ENCODE data around the gene TIMMDC1. TPM values are rescaled to one million over a fixed set of nuclear protein-coding genes. Genes with fewer than 3 reads are reported as not detected.

The TIMMDC1 gene
- total RNA-seq, 1 donor from 2014 or later = 302 TPM

DNA sequence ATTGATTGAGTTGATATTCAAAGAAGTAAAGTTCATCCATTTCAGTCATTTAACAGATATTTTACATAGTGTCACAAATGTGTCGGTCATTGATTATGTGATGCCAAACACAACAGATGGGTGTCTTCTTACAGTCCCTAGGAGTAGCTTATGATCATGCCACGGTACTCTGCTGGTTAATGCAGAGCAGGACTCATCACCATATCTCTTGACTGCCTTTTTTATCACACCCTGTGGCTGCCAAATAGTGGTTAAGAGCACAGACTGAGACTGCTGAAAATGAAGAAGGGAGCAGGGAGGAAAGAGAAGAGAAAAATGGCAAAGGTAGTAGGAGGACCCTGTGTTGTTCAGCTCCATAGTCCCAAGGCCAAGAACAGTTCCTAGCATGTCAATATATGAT is 12.8 kb upstream of the TIMMDC1 start:
- TF ChIP-seq, protein P1, sequence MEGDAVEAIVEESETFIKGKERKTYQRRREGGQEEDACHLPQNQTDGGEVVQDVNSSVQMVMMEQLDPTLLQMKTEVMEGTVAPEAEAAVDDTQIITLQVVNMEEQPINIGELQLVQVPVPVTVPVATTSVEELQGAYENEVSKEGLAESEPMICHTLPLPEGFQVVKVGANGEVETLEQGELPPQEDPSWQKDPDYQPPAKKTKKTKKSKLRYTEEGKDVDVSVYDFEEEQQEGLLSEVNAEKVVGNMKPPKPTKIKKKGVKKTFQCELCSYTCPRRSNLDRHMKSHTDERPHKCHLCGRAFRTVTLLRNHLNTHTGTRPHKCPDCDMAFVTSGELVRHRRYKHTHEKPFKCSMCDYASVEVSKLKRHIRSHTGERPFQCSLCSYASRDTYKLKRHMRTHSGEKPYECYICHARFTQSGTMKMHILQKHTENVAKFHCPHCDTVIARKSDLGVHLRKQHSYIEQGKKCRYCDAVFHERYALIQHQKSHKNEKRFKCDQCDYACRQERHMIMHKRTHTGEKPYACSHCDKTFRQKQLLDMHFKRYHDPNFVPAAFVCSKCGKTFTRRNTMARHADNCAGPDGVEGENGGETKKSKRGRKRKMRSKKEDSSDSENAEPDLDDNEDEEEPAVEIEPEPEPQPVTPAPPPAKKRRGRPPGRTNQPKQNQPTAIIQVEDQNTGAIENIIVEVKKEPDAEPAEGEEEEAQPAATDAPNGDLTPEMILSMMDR (IDR thresholded peaks at IDR 0.05; ENCODE audit: borderline replicate concordance) = no peak
- Histone ChIP-seq H3K36me3 (peaks cover 86% of the 10 kb centered on the region), H3K27ac (replicated peaks) (peak overlapping the region; percentile 42), H3K4me1 (no peaks in the 10 kb centered on the region), H3K27me3 (ENCODE audit: low read depth) (no peaks in the 10 kb centered on the region), H3K9me3 (replicated peaks) (no peaks in the 10 kb centered on the region), H3K4me3 (no peak overlapping the region)
- DNase-seq = no peak
- intact Hi-C loops (cut with micrococcal nuclease) = no loop called here

DNA sequence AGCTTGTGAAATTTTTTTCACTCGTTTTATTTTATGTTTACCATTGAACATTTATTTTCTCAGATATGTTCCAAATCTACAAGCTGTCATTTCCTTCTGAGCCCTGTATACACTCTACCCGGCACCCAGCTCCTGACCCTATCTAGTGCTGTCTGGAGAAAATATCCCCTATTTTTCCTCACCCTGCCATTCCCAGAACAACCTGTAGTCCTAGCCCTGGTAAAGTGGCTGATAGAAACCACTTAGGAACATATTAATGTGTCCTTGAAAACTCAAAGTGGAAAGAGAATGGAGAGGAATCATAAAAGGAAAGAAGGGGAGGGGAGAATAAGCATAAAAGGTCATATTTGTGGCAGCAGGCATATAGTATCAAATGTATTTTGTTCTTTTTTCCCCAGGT is 8.2 kb upstream of the TIMMDC1 start:
- Histone ChIP-seq H3K27me3 (ENCODE audit: low read depth) (no peaks in the 10 kb centered on the region), H3K27ac (replicated peaks) (no peak overlapping the region), H3K9me3 (replicated peaks) (no peaks in the 10 kb centered on the region), H3K4me3 (no peak overlapping the region), H3K36me3 (peaks cover 67% of the 10 kb centered on the region), H3K4me1 (no peaks in the 10 kb centered on the region)
- TF ChIP-seq, protein P1 (IDR thresholded peaks at IDR 0.05; ENCODE audit: borderline replicate concordance) = no peak
- intact Hi-C loops (cut with micrococcal nuclease) = no loop called here
- no peak for DNase-seq

DNA sequence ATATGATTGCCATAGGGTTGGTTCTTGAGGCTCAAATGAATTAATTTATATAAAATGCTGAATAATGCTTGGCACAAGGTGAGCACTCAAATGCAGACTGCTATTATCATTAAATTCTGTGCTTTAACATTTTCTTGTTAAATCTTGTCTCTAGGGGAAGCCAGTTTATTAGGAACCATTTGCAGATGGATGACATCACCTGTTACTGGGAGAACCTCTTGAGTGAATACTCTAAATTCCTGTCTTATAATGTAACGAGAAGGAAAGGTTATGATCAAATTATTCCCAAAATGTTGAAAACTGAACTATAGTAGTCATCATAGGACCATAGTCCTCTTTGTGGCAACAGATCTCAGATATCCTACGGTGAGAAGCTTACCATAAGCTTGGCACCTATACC is 6.2 kb upstream of the TIMMDC1 start:
- no peak overlapping the region for H3K4me3 ChIP-seq
- no peaks in the 10 kb centered on the region for H3K9me3 ChIP-seq (replicated peaks)
- peaks cover 2% of the 10 kb centered on the region for H3K4me1 ChIP-seq
- TF ChIP-seq, protein P1 (IDR thresholded peaks at IDR 0.05; ENCODE audit: borderline replicate concordance) = no peak
- no peak overlapping the region for H3K27ac ChIP-seq (replicated peaks)
- intact Hi-C loops (cut with micrococcal nuclease) = no loop called here
- no peak for DNase-seq
- H3K27me3 ChIP-seq (ENCODE audit: low read depth) = no peaks in the 10 kb centered on the region
- peaks cover 48% of the 10 kb centered on the region for H3K36me3 ChIP-seq

DNA sequence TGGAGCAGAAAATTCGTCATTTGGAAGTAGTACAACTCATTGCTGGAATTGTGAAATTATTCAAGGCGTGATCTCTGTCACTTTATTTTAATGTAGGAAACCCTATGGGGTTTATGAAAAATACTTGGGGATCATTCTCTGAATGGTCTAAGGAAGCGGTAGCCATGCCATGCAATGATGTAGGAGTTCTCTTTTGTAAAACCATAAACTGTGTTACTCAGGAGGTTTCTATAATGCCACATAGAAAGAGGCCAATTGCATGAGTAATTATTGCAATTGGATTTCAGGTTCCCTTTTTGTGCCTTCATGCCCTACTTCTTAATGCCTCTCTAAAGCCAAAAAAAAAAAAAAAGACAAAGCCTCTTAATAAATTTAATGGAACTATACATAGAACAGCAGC is 5.5 kb upstream of the TIMMDC1 start:
- H3K9me3 ChIP-seq (replicated peaks) = no peaks in the 10 kb centered on the region
- intact Hi-C loops (cut with micrococcal nuclease) = no loop called here
- no peaks in the 10 kb centered on the region for H3K27me3 ChIP-seq (ENCODE audit: low read depth)
- peaks cover 41% of the 10 kb centered on the region for H3K36me3 ChIP-seq
- H3K27ac ChIP-seq (replicated peaks) = no peak overlapping the region
- TF ChIP-seq, protein P1 (IDR thresholded peaks at IDR 0.05; ENCODE audit: borderline replicate concordance) = no peak
- peaks cover 9% of the 10 kb centered on the region for H3K4me1 ChIP-seq
- H3K4me3 ChIP-seq = no peak overlapping the region
- no peak for DNase-seq

DNA sequence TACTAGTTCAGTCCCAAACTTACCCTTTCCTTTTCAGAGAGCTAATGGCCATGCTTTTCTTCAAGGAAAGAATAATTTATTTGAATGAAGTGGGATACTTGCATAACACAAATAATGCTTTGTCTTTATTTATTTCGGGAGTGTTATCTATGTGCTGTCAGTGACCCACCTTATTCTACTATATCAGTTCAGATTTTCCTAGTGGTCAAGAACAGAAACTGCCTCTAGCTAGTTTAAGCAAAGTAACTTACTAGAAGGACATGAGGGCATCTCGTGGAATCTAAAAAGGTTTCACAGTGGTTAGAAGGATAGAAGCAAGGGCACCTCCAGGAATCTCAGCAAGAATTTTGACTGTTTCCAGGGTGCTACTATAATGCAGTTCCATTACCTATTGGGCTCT is 3.8 kb upstream of the TIMMDC1 start:
- intact Hi-C loops (cut with micrococcal nuclease) = no loop called here
- Histone ChIP-seq H3K27ac (replicated peaks) (no peak overlapping the region), H3K4me3 (no peak overlapping the region), H3K27me3 (ENCODE audit: low read depth) (no peaks in the 10 kb centered on the region), H3K4me1 (peaks cover 24% of the 10 kb centered on the region), H3K9me3 (replicated peaks) (no peaks in the 10 kb centered on the region), H3K36me3 (peaks cover 26% of the 10 kb centered on the region)
- TF ChIP-seq, protein P1 (IDR thresholded peaks at IDR 0.05; ENCODE audit: borderline replicate concordance) = no peak
- DNase-seq = no peak

DNA sequence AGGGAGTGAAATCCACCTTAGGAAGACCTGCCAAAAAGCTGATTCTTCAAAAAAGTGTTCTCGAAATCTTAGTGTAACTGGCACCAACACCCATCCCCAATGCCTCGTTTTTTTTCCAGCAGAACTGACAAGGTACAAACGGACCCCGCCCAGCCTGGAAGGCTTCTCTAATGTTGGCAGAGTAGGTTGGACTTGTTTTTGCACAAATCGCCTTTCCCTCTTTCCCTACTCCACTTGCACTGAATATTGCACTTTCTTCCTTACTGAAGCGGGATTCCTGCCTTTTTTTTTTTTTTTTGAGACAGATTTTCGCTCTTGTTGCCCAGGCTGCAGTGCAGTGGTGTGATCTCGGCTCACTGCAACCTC is 544 bp upstream of the TIMMDC1 start:
- H3K27me3 ChIP-seq (ENCODE audit: low read depth) = no peaks in the 10 kb centered on the region
- H3K4me1 ChIP-seq = peaks cover 51% of the 10 kb centered on the region
- peak overlapping the region; percentile 98 for H3K27ac ChIP-seq (replicated peaks)
- H3K4me3 ChIP-seq = peak overlapping the region; percentile 93
- H3K36me3 ChIP-seq = peaks cover 9% of the 10 kb centered on the region
- no peak for DNase-seq
- TF ChIP-seq, protein P1 (IDR thresholded peaks at IDR 0.05; ENCODE audit: borderline replicate concordance) = no peak
- H3K9me3 ChIP-seq (replicated peaks) = no peaks in the 10 kb centered on the region
- intact Hi-C loops (cut with micrococcal nuclease) = no loop called here

All from left ventricle myocardium inferior (tissue), 1 donor.